Hepatocyte (in vitro differentiated cells): Measurements from ENCODE around the gene EIF2B2. TPM values are rescaled to one million over a fixed set of nuclear protein-coding genes. Genes with fewer than 3 reads are reported as not detected.

Experiments
- DNase-seq: peaks from one replicate; pipeline ENCODE4 v3.0.0-alpha.2; 2016; ENCODE audit warnings: low spot score
- H2AFZ ChIP-seq: fragments of 200-600 bp; sonication (generic); 2 replicates; pipeline ENCODE4 v1.6.0; 2016; ENCODE audit warnings: antibody characterized with exemption, mild to moderate bottlenecking
- H3K27ac ChIP-seq: fragments of 200-600 bp; sonication (generic); 2 replicates; pipeline ENCODE4 v1.5.1; 2016; ENCODE audit warnings: mild to moderate bottlenecking
- H3K27me3 ChIP-seq: fragments of 200-600 bp; sonication (generic); 2 replicates; pipeline ENCODE4 v1.6.1; 2016
- H3K36me3 ChIP-seq: fragments of 200-600 bp; sonication (generic); replicated peaks from 2 replicates; pipeline ENCODE4 v1.5.1; 2016; ENCODE audit warnings: low read depth; ENCODE audit not compliant: insufficient read depth
- H3K4me1 ChIP-seq: fragments of 200-600 bp; sonication (generic); 2 replicates; pipeline ENCODE4 v1.5.1; 2016; ENCODE audit warnings: mild to moderate bottlenecking, moderate library complexity; ENCODE audit not compliant: insufficient read depth
- H3K4me2 ChIP-seq: fragments of 200-600 bp; sonication (generic); 2 replicates; pipeline ENCODE4 v1.6.0; 2016
- H3K4me3 ChIP-seq: fragments of 200-600 bp; sonication (generic); 2 replicates; pipeline ENCODE4 v1.5.1; 2016; ENCODE audit warnings: mild to moderate bottlenecking
- H3K79me2 ChIP-seq: fragments of 200-600 bp; sonication (generic); 2 replicates; pipeline ENCODE4 v1.6.0; 2017; ENCODE audit warnings: mild to moderate bottlenecking
- H3K9me2 ChIP-seq: fragments of 200-600 bp; sonication (generic); replicated peaks from 2 replicates; pipeline ENCODE4 v1.6.0; 2017; ENCODE audit warnings: mild to moderate bottlenecking; ENCODE audit not compliant: insufficient read depth
- H3K9me3 ChIP-seq: fragments of 200-600 bp; sonication (generic); 2 replicates; pipeline ENCODE4 v1.5.1; 2016; ENCODE audit warnings: low read depth, mild to moderate bottlenecking
- H4K20me1 ChIP-seq: fragments of 200-600 bp; sonication (generic); 2 replicates; pipeline ENCODE4 v1.6.0; 2016; ENCODE audit warnings: mild to moderate bottlenecking; ENCODE audit not compliant: insufficient read depth, poor library complexity, severe bottlenecking
- CTCF ChIP-seq: fragments of 200-600 bp; sonication (generic); IDR thresholded peaks from 2 replicates; pipeline ENCODE4 v1.5.1; 2016; ENCODE audit warnings: antibody characterized with exemption, mild to moderate bottlenecking; ENCODE audit not compliant: poor library complexity
- EZH2 ChIP-seq: fragments of 200-600 bp; sonication (generic); IDR thresholded peaks from 2 replicates; pipeline ENCODE4 v1.6.1; 2016; ENCODE audit warnings: antibody characterized with exemption, mild to moderate bottlenecking, borderline replicate concordance
- EZH2phosphoT487 ChIP-seq: fragments of 200-600 bp; sonication (generic); IDR thresholded peaks from one replicate; pipeline ENCODE4 v1.6.1; 2018; ENCODE audit warnings: antibody characterized with exemption, mild to moderate bottlenecking, low read depth, moderate library complexity; ENCODE audit not compliant: unreplicated experiment, severe bottlenecking
- WGBS: methylation state at CpG from one replicate; pipeline ENCODE4 v1.1.6; 2016; ENCODE audit warnings: low lambda C conversion rate; ENCODE audit errors: missing lambda C conversion rate; 5-methylcytosine and 5-hydroxymethylcytosine counted together
- polyA plus RNA-seq: library from polyadenylated mRNA; unstranded; fragments of >200 nt; fragmentation: Nextera tagmentation; extraction: Ambion mirVana; gene quantifications from 2 replicates; pipeline ENCODE4 v1.2.1, GENCODE V29; 2016
- total RNA-seq: library from RNA; depleted of rRNA; stranded (reverse); fragments of >200 nt; gene quantifications from 2 replicates; pipeline ENCODE4 v1.2.3, GENCODE V29; 2014

EIF2B2 gene
- total and polyA plus RNA-seq, 2 experiments from 2014 or later = 35.7 to 75.6 TPM

- Histone ChIP-seq H3K9me2 (no peaks in the 10 kb centered on the region), H3K4me3 (no peak overlapping the region), H3K9me3 (no peaks in the 10 kb centered on the region), H2AFZ (no peak overlapping the region), H3K27ac (peak overlapping the region; percentile 69), H4K20me1 (no peaks in the 10 kb centered on the region), H3K36me3 (no peaks in the 10 kb centered on the region), H3K79me2 (peaks cover 31% of the 10 kb centered on the region), H3K4me1 (peaks cover 43% of the 10 kb centered on the region), H3K27me3 (no peaks in the 10 kb centered on the region), H3K4me2 (peak overlapping the region; percentile 96)
- TF ChIP-seq EZH2 (no peak), CTCF (no peak), EZH2phosphoT487 (no peak)
- no peak for DNase-seq
- WGBS = 77% methylated on average over 24 of the region's 24 CpGs
Measured at GRCh38 chr14:74956280-74957072, 46.2 kb upstream of the EIF2B2 start.

GRCh38 chr14:74959596-74960180 lies 43.0 kb upstream of the EIF2B2 start:
- no peak for TF ChIP-seq EZH2
- no peak for TF ChIP-seq EZH2phosphoT487
- TF ChIP-seq CTCF = no peak
- H3K9me3 ChIP-seq = no peaks in the 10 kb centered on the region
- H2AFZ ChIP-seq = no peak overlapping the region
- peaks cover 20% of the 10 kb centered on the region for H3K4me1 ChIP-seq
- no peaks in the 10 kb centered on the region for H3K9me2 ChIP-seq
- no peaks in the 10 kb centered on the region for H3K36me3 ChIP-seq
- H4K20me1 ChIP-seq = no peaks in the 10 kb centered on the region
- WGBS = 93% methylated on average over 5 of the region's 5 CpGs
- no peaks in the 10 kb centered on the region for H3K27me3 ChIP-seq
- H3K27ac ChIP-seq = no peak overlapping the region
- H3K4me3 ChIP-seq = no peak overlapping the region
- H3K79me2 ChIP-seq = peaks cover 4% of the 10 kb centered on the region
- no peak overlapping the region for H3K4me2 ChIP-seq
- no peak for DNase-seq

GRCh38 chr14:74960736-74961135 lies 42.0 kb upstream of the EIF2B2 start:
- Histone ChIP-seq H3K27me3 (no peaks in the 10 kb centered on the region), H4K20me1 (no peaks in the 10 kb centered on the region), H3K9me3 (no peaks in the 10 kb centered on the region), H3K36me3 (no peaks in the 10 kb centered on the region), H2AFZ (no peak overlapping the region), H3K27ac (no peak overlapping the region), H3K4me3 (no peak overlapping the region), H3K4me2 (no peak overlapping the region), H3K9me2 (no peaks in the 10 kb centered on the region), H3K4me1 (peaks cover 13% of the 10 kb centered on the region), H3K79me2 (no peaks in the 10 kb centered on the region)
- TF ChIP-seq EZH2 (no peak), EZH2phosphoT487 (no peak), CTCF (no peak)
- WGBS = 90% methylated on average over 4 of the region's 4 CpGs
- DNase-seq = no peak
